Measurements from ENCODE around the gene PDGFB. TPM values are rescaled to one million over a fixed set of nuclear protein-coding genes. Genes with fewer than 3 reads are reported as not detected.
A peak's percentile ranks its signal among the peaks of the same experiment; 100 is the strongest.

Gene PDGFB
- polyA plus RNA-seq, 1 donor: 7.4 TPM

GRCh38 chr22:39247361-39247760, 2.6 kb upstream of the PDGFB start:
- WGBS (ENCODE audit: insufficient coverage, low lambda C conversion rate): 100% methylated on average over 3 of the region's 7 CpGs
- peaks cover 55% of the 10 kb centered on the region for H3K27me3 ChIP-seq (ENCODE audit: control insufficient read depth, insufficient read depth, low read length)

GRCh38 chr22:39246690-39247332, 2.0 kb upstream of the PDGFB start:
- Histone ChIP-seq H3K36me3 (ENCODE audit: control insufficient read depth, insufficient read depth, low read length) (no peaks in the 10 kb centered on the region), H3K4me1 (ENCODE audit: control insufficient read depth, insufficient read depth, low read length) (peaks cover 8% of the 10 kb centered on the region), H3K4me3 (ENCODE audit: low read length) (no peak overlapping the region), H3K27me3 (ENCODE audit: control insufficient read depth, insufficient read depth, low read length) (peaks cover 49% of the 10 kb centered on the region), H3K9me3 (ENCODE audit: control insufficient read depth, low read depth, low read length) (peaks cover 11% of the 10 kb centered on the region), H3K27ac (ENCODE audit: low read length) (no peak overlapping the region)
- WGBS (ENCODE audit: insufficient coverage, low lambda C conversion rate): no CpG with 5 or more reads among the region's 10 CpGs
- DNase-seq: no peak

More at GRCh38 chr22:39247361-39247760, 2.6 kb upstream of the PDGFB start:
- peaks cover 11% of the 10 kb centered on the region for H3K9me3 ChIP-seq (ENCODE audit: control insufficient read depth, low read depth, low read length)
- no peaks in the 10 kb centered on the region for H3K36me3 ChIP-seq (ENCODE audit: control insufficient read depth, insufficient read depth, low read length)
- no peak overlapping the region for H3K27ac ChIP-seq (ENCODE audit: low read length)
- peaks cover 8% of the 10 kb centered on the region for H3K4me1 ChIP-seq (ENCODE audit: control insufficient read depth, insufficient read depth, low read length)
- DNase-seq: no peak
- no peak overlapping the region for H3K4me3 ChIP-seq (ENCODE audit: low read length)

- no peaks in the 10 kb centered on the region for H3K36me3 ChIP-seq (ENCODE audit: control insufficient read depth, insufficient read depth, low read length)
- 67% methylated on average over 1 of the region's 3 CpGs for WGBS (ENCODE audit: insufficient coverage, low lambda C conversion rate)
- H3K4me1 ChIP-seq (ENCODE audit: control insufficient read depth, insufficient read depth, low read length): peaks cover 14% of the 10 kb centered on the region
- DNase-seq: no peak
- H3K27me3 ChIP-seq (ENCODE audit: control insufficient read depth, insufficient read depth, low read length): peaks cover 48% of the 10 kb centered on the region
- H3K4me3 ChIP-seq (ENCODE audit: low read length): no peak overlapping the region
- H3K9me3 ChIP-seq (ENCODE audit: control insufficient read depth, low read depth, low read length): peaks cover 11% of the 10 kb centered on the region
- H3K27ac ChIP-seq (ENCODE audit: low read length): no peak overlapping the region
Measured at GRCh38 chr22:39246217-39246616, 1.4 kb upstream of the PDGFB start.

GRCh38 chr22:39245130-39246039, 603 bp upstream of the PDGFB start:
- H3K36me3 ChIP-seq (ENCODE audit: control insufficient read depth, insufficient read depth, low read length): no peaks in the 10 kb centered on the region
- H3K9me3 ChIP-seq (ENCODE audit: control insufficient read depth, low read depth, low read length): peaks cover 11% of the 10 kb centered on the region
- no CpG with 5 or more reads among the region's 22 CpGs for WGBS (ENCODE audit: insufficient coverage, low lambda C conversion rate)
- no peak for DNase-seq
- no peak overlapping the region for H3K4me3 ChIP-seq (ENCODE audit: low read length)
- peaks cover 48% of the 10 kb centered on the region for H3K27me3 ChIP-seq (ENCODE audit: control insufficient read depth, insufficient read depth, low read length)
- peaks cover 22% of the 10 kb centered on the region for H3K4me1 ChIP-seq (ENCODE audit: control insufficient read depth, insufficient read depth, low read length)
- H3K27ac ChIP-seq (ENCODE audit: low read length): no peak overlapping the region

GRCh38 chr22:39244136-39244495, 666 bp downstream of the PDGFB start:
- Histone ChIP-seq H3K4me1 (ENCODE audit: control insufficient read depth, insufficient read depth, low read length) (peaks cover 35% of the 10 kb centered on the region), H3K27me3 (ENCODE audit: control insufficient read depth, insufficient read depth, low read length) (peaks cover 48% of the 10 kb centered on the region), H3K36me3 (ENCODE audit: control insufficient read depth, insufficient read depth, low read length) (no peaks in the 10 kb centered on the region), H3K4me3 (ENCODE audit: low read length) (peak overlapping the region; percentile 47), H3K27ac (ENCODE audit: low read length) (peak overlapping the region; percentile 21), H3K9me3 (ENCODE audit: control insufficient read depth, low read depth, low read length) (peaks cover 11% of the 10 kb centered on the region)
- peak in 1 of 2 donors; percentile 31 for DNase-seq
- no CpG with 5 or more reads among the region's 30 CpGs for WGBS (ENCODE audit: insufficient coverage, low lambda C conversion rate)

- peak in 1 of 2 donors; percentile 70 for DNase-seq
Measured at GRCh38 chr22:39243439-39244135, 1.2 kb downstream of the PDGFB start.

GRCh38 chr22:39242595-39243438, 2.0 kb downstream of the PDGFB start:
- Histone ChIP-seq H3K36me3 (ENCODE audit: control insufficient read depth, insufficient read depth, low read length) (no peaks in the 10 kb centered on the region), H3K9me3 (ENCODE audit: control insufficient read depth, low read depth, low read length) (peaks cover 11% of the 10 kb centered on the region), H3K4me1 (ENCODE audit: control insufficient read depth, insufficient read depth, low read length) (peaks cover 42% of the 10 kb centered on the region), H3K4me3 (ENCODE audit: low read length) (peak overlapping the region; percentile 64), H3K27ac (ENCODE audit: low read length) (peak overlapping the region; percentile 69), H3K27me3 (ENCODE audit: control insufficient read depth, insufficient read depth, low read length) (peaks cover 48% of the 10 kb centered on the region)
- DNase-seq: peak in 1 of 2 donors; percentile 67
- 0% methylated on average over 7 of the region's 78 CpGs for WGBS (ENCODE audit: insufficient coverage, low lambda C conversion rate)

More at GRCh38 chr22:39243439-39244135, 1.2 kb downstream of the PDGFB start:
- peaks cover 11% of the 10 kb centered on the region for H3K9me3 ChIP-seq (ENCODE audit: control insufficient read depth, low read depth, low read length)
- no peaks in the 10 kb centered on the region for H3K36me3 ChIP-seq (ENCODE audit: control insufficient read depth, insufficient read depth, low read length)
- peak overlapping the region; percentile 69 for H3K27ac ChIP-seq (ENCODE audit: low read length)
- H3K4me3 ChIP-seq (ENCODE audit: low read length): peak overlapping the region; percentile 64
- H3K27me3 ChIP-seq (ENCODE audit: control insufficient read depth, insufficient read depth, low read length): peaks cover 48% of the 10 kb centered on the region
- no CpG with 5 or more reads among the region's 65 CpGs for WGBS (ENCODE audit: insufficient coverage, low lambda C conversion rate)
- H3K4me1 ChIP-seq (ENCODE audit: control insufficient read depth, insufficient read depth, low read length): peaks cover 38% of the 10 kb centered on the region

- peak overlapping the region; percentile 64 for H3K4me3 ChIP-seq (ENCODE audit: low read length)
- peaks cover 11% of the 10 kb centered on the region for H3K9me3 ChIP-seq (ENCODE audit: control insufficient read depth, low read depth, low read length)
- H3K27ac ChIP-seq (ENCODE audit: low read length): peak overlapping the region; percentile 78
- H3K27me3 ChIP-seq (ENCODE audit: control insufficient read depth, insufficient read depth, low read length): peaks cover 43% of the 10 kb centered on the region
- H3K4me1 ChIP-seq (ENCODE audit: control insufficient read depth, insufficient read depth, low read length): peaks cover 45% of the 10 kb centered on the region
- WGBS (ENCODE audit: insufficient coverage, low lambda C conversion rate): no CpG with 5 or more reads among the region's 92 CpGs
- H3K36me3 ChIP-seq (ENCODE audit: control insufficient read depth, insufficient read depth, low read length): no peaks in the 10 kb centered on the region
- peak in 1 of 2 donors; percentile 29 for DNase-seq
Measured at GRCh38 chr22:39241794-39242594, 2.8 kb downstream of the PDGFB start.
